HL-60 (cell line): ENCODE results near the gene COLEC12.

ENCODE experiments used
- DNase-seq, 2 experiments: peaks; one replicate each; pipeline ENCODE4 v3.0.0-alpha.2; 2010 to 2020; ENCODE audit warnings: low read depth in 1 of 2, low spot score in 1 of 2
- H3K27ac ChIP-seq: fragments of 250-450 bp; sonication (Bioruptor Pico); replicated peaks from 2 replicates; pipeline ENCODE4 v1.5.1; 2020; ENCODE audit warnings: mild to moderate bottlenecking, moderate library complexity
- H3K27me3 ChIP-seq: fragments of 250-450 bp; sonication (Bioruptor Pico); 2 replicates; pipeline ENCODE4 v1.5.1; 2021; ENCODE audit warnings: mild to moderate bottlenecking, moderate library complexity; ENCODE audit not compliant: insufficient read depth, poor library complexity, severe bottlenecking
- H3K4me3 ChIP-seq: replicated peaks from 2 replicates; pipeline ENCODE4 v1.5.1; 2011; ENCODE audit warnings: mild to moderate bottlenecking, control low read depth, low read length; ENCODE audit not compliant: insufficient read depth
- CTCF ChIP-seq: IDR thresholded peaks from one replicate; pipeline ENCODE4 v1.5.1; 2011; ENCODE audit warnings: low read length, control low read depth, inconsistent platforms; ENCODE audit not compliant: insufficient read depth
- GABPA ChIP-seq: IDR thresholded peaks from 2 replicates; pipeline ENCODE4 v1.6.1; 2012; ENCODE audit warnings: low read depth
- POLR2AphosphoS5 ChIP-seq: IDR thresholded peaks from 2 replicates; pipeline ENCODE4 v1.6.1; 2012; ENCODE audit warnings: low read depth
- REST ChIP-seq: IDR thresholded peaks from 2 replicates; pipeline ENCODE4 v1.6.1; 2012; ENCODE audit warnings: low read depth; ENCODE audit not compliant: insufficient replicate concordance
- SPI1 ChIP-seq: IDR thresholded peaks from 2 replicates; pipeline ENCODE4 v1.6.1; 2012; ENCODE audit warnings: low read depth, mild to moderate bottlenecking, borderline replicate concordance

COLEC12 gene

GRCh38 chr18:410047-410455 lies 90.5 kb downstream of the COLEC12 start:
- Histone ChIP-seq H3K27me3 (no peaks in the 10 kb centered on the region), H3K4me3 (no peak overlapping the region), H3K27ac (no peak overlapping the region)
- DNase-seq: no peak
- TF ChIP-seq GABPA (no peak), REST (no peak), POLR2AphosphoS5 (no peak), CTCF (no peak), SPI1 (no peak)

- no peak overlapping the region for H3K4me3 ChIP-seq
- no peak overlapping the region for H3K27ac ChIP-seq
- TF ChIP-seq CTCF: no peak
- no peak for TF ChIP-seq REST
- TF ChIP-seq GABPA: no peak
- no peak for TF ChIP-seq SPI1
- no peak for TF ChIP-seq POLR2AphosphoS5
- H3K27me3 ChIP-seq: no peaks in the 10 kb centered on the region
- no peak for DNase-seq
Measured at GRCh38 chr18:408367-408766, 92.1 kb downstream of the COLEC12 start.

- TF ChIP-seq CTCF (no peak), POLR2AphosphoS5 (no peak), SPI1 (no peak), REST (no peak), GABPA (no peak)
- no peak overlapping the region for H3K4me3 ChIP-seq
- H3K27ac ChIP-seq: no peak overlapping the region
- H3K27me3 ChIP-seq: no peaks in the 10 kb centered on the region
- no peak for DNase-seq
Measured at GRCh38 chr18:407626-408224, 92.8 kb downstream of the COLEC12 start.
